Erythroblast (primary cell): ENCODE data around the gene ABCB9.

Experiments
- GATA1 ChIP-seq: IDR thresholded peaks from 2 replicates; pipeline ENCODE4 v1.6.1; 2011; ENCODE audit warnings: low read depth, mild to moderate bottlenecking, control low read depth, low read length, moderate library complexity
- POLR2A ChIP-seq: IDR thresholded peaks from 2 replicates; pipeline ENCODE4 v1.6.1; 2011; ENCODE audit warnings: mild to moderate bottlenecking, low read length

DNA sequence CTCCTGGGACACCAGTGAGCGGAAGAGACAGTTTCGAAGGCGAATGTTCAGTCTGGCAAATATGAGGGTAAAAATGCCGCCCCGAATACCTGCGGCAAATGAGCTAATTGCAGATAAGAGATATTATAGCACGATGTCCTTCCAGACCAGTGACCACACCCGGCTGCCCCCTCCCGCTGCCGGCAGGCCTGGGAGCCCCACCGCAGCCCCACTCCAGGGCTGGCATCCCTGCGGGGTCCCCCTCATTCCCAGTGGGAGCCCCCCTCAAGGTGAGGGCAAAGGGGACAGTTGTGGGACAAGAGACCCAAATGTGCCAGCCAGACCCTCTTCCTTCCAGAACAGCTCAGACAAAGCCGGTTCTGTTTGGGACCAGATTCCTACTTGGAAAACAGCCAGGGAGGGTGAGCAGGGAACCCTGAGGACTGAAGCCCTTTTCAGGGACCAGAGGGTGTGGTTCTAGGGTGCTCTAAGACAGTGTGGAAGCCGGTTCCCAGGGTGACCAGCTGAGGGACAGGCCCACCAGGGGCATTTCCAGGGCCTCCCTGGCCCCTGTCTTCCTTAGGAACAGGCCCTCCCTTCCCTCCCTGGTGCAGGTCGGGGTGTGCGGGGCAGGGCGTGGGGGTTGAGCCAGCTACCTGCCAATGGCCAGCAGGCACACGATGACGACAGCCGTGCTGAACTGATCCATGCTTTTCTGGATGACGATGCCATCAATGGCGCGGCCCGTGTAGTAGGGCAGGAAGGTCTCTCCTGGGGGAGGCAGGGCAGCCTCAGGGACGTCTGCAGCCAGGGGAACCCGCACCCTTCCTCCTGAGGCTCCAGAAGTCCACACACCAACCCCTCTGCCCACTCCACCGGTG, 16.2 kb downstream of the ABCB9 start:
- TF ChIP-seq POLR2A (no peak), GATA1 (no peak)
